GM19328 (cell line): ENCODE data around the gene AUTS2.

Source experiments
- ATAC-seq: cut with Tn5 transposase; IDR thresholded peaks from one replicate; pipeline ENCODE4 v1.9.1; 2021; ENCODE audit warnings: mild to moderate bottlenecking, moderate library complexity; ENCODE audit not compliant: unreplicated experiment

Gene AUTS2

DNA sequence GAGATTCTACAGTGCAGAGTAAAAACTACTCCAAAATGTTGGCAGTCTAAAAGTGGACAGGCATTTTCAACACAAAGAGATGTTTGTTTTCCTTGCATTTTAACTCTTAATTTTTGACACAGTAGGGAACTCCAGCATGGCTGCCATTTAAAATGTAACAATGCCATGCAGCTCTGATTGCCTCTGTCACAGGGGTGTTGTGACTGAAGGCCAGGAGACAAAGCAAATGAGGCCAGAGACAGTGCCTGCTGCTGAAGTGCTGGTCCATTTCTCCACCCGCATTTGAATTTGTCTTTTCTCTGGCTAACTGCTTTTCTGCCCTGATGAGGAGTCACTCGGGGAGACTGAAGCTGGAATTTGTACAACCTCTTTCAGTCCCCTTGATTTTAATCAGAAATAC lies 823.0 kb downstream of the AUTS2 start:
- no peak for ATAC-seq

DNA sequence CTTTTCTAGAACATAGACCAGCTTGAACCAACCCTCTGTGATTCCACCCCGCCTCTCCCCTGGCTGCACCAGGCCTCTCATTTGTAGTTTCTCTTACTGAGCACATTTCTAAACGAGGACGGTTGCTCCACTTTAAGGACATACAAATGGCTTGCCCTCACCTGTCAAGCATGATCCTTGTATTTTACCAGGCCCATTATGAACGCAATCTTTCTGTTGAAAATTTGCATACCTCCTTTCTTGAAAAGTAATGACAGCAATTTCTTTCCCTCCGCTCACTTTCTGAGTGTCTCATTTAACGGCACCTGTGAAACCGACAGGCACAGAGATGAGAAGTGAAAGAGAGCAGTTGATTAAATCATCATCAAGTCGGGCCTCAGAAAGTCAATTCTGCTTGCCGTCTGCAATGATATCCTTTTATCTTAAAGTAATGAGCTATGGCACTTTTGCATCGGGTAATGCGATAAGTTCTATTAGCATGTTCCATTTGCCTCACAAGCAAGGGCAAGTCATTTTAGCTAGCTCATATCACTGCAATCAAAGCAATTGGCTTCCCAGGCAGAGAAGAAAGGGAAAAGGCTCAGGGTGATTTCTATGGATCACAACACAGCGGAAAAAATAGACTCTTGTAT lies 828.1 kb downstream of the AUTS2 start:
- peak; percentile 55 for ATAC-seq

DNA sequence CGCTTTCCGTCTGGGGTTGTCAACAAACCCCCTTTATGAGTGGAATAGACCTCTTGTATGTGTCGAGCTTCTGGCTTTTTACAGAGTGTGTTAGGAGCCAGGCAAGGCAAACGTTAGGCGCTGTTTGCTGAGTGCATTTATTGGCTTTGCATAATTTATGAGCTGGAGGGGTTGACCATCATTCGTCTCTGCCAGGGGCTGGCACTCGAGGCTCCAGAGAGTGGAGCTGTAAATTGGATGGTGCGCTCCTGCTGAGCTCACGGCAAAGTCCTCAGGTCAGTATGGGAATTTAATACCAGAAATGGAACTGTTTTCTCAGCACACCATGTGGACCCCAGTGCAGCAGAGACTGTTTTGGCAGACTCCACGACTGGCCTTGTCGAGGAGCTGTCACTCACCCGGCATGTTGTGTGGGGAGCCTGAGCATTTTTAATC lies 834.3 kb downstream of the AUTS2 start:
- ATAC-seq = no peak

DNA sequence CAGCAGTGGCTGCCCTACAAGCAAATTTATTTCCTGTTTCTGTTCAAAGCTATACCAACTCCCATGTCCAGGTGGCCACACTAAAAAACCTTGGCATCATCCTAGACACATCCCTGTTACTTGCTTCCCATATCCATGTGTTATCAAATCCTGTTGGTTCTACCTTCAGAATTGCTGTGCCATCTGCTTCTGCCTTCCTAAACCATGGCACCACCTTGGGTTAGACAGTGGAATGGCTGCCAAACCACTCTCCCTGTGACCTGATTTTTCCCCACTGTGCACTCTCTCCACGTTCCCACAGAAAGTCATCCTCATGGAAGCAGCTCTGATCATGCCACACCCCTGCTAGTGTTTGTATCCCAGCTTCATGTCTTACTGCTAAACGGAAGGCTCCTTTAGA lies 836.1 kb downstream of the AUTS2 start:
- ATAC-seq = no peak

DNA sequence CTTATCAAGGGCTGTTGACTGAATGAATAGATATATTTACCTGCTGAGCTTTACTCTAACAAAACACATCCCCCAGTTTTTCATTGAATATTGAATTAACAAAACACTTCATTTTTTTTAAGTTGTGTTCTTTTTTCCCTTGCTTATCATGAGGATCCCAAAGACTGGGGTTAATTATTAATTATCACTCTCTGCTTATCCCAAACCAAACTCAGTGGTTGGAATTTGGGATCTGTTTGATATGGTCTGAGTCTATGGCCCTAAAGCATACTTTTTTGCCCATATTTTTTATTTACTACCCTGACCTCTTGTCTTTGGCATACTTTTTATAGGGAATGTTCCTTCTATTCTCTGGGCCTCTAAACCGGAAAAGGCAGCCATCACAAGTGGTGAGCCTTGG lies 836.5 kb downstream of the AUTS2 start:
- no peak for ATAC-seq

DNA sequence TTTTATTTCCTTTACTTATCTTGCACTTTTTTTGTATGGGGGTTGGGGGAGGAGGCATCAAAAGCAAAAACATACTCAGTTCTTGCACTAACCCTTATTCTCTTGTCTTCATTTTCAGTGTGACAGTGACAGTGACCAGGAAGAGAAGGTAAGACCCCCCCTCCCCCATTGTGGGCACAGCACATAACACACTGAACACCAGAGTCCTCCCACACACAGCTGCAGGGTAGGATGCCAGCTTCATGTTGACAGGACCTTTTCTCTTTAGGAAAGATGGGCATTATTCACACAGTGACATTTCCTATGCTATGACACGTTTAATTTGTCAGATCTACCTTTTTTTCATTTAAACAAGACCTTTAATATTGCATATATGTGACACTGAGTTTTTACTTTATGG lies 837.4 kb downstream of the AUTS2 start:
- no peak for ATAC-seq

DNA sequence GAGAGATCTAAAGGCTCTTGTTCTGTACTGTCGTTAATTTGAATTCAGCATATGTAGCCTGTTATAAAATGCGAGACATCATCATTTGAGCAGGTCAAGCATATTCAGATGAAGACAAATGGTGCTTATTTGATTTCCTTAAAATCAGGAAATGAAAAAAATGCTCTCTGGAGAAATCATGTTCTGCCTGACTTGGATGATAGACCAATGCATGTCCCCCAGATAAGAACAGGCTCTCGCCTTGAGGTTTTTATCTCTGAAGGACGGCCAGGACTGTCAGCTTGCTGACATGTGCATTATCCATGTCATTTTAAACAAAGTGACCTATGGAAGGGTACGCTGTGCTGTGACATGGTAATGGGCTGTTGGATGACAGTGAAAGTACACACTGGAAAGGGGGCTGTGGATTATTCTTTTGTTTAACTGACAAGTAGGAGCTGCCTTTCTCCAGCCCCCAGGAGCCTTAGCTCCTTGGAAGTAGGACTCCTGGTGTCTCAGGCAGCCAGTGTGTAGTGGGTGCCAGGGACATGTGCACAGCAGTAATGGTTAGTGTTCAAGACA lies 838.6 kb downstream of the AUTS2 start:
- no peak for ATAC-seq

DNA sequence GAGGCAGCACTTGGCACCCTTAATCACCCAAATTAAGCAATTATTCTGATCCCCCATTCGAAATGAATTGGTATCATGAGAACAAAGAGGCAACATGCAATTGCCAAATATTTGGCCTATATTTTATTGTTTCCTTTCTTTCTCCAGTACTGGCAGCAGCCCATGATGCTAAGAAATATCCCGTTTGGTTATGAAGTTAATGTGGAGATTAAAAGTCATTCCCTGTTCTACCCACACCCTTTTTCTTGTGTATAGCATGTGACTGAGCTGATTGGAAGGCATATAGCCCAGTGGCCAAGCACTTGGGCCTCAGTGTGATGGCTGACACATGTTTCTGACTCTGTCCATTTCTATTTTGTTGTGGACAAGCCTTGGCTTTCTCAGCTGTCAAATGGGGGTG lies 841.4 kb downstream of the AUTS2 start:
- no peak for ATAC-seq

DNA sequence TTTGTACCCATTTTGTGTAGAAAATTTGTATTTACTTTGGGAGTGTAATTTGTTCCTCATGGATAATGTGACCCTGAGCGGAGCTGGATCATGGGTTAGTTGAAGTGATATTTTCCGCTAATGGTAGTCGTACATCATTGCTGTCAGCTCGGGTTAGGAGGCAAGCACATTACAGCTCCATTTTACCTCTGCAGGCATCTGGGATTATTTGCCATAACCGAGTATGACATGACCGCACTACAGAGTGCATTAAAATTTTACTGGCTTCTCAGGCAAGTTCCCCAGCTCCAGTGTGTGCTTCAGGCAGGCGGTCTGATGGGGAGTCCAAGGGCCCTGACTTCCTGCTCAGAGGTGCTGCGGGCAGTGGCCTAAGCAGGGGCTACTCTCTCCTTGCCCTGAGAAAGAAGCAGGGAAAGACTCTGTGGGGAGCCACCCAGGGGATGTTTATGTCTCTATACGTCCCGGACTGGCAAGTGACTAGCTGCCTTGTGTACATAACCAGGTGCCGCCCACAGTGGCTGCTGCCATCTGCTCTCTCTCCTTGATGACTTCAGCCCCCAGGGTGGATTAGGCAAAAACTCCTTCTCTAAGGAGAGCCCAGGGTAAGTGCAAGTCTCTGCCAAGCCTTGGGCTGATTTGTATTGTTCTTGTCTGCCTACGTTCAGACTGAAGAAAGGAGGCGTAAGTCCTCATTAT lies 848.3 kb downstream of the AUTS2 start:
- no peak for ATAC-seq

DNA sequence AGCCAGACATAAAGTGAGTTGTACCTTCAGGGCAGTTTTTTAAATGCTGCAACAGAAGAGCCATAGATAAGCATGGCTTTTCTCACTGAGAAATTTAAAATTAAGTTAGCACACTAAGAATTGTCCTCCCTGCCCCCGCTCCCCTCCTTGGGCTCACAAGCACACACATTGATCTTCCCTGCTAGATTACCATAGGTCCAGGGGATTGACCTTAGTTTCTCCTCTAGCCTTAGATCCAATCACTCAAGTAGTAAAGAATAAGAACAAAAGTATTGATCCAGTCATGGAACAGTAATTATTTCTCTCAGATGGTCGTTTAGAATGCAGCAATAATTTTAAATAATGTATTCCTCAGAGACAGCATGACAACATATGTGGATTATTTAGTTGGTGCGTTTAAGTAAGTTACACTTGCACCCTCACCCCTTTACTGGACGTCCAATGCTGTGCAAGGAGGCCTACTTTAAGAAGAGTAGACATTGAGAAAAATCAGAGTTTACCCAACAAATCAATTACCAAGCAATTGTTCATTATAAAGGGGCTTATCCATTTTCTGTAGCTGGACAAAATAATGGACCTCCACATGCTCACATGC lies 850.1 kb downstream of the AUTS2 start:
- ATAC-seq = no peak

DNA sequence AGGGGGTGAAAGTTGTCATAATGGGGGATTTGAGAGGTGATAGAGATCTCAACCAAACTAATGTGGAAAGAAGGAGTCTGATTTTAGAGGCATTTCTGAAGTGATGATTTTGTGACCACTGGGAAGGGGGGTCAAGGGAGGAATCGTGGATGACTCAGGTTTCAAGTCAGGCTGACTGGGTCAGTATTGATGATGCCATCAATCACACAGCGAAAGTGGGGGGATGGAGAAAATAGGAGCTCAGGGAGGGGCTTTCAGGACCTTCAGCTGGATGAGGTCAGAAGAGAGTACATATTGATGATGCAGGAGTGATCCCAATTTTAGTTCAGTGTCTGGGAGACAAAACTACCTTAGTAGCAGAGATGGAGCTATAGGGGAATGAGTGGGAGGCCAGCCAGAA lies 852.5 kb downstream of the AUTS2 start:
- ATAC-seq = no peak

DNA sequence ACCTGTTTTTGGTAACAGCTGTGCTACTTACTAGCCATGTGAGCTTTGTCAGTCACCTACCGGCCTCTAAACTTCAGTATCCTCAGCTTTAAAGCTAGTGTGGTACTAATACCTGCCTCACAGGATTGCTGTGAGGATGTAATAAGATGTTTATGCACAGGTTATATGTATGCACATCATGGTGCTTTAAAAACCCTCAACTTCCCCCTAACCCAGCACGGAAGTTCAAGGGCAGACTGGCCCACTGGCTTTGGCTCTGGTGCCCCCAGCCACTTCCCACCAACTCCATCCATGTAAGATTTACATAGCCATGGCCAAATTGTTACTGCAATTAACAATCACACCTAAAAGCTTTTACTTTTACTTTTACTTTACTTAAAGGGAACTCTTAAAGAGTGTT lies 857.6 kb downstream of the AUTS2 start:
- no peak for ATAC-seq

DNA sequence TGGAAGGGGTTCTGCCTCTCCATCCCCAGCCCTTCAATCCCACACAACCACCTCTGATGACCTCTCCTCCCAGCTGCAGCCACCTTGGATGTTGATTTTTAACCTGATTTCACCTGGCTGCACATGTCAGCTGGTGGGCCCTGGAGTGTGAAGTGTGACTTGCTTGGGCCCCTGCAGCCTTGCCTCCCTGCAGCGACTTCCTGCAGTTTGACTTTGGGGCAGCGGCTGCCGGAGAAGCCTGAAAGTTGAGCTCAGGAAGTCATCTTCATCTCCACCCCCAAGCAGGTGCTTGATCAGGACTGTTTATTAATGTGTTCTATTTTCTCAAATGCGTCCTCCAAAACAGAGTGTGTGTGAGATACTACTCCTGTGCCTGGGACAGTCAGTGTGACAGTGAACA lies 858.4 kb downstream of the AUTS2 start:
- ATAC-seq = no peak

DNA sequence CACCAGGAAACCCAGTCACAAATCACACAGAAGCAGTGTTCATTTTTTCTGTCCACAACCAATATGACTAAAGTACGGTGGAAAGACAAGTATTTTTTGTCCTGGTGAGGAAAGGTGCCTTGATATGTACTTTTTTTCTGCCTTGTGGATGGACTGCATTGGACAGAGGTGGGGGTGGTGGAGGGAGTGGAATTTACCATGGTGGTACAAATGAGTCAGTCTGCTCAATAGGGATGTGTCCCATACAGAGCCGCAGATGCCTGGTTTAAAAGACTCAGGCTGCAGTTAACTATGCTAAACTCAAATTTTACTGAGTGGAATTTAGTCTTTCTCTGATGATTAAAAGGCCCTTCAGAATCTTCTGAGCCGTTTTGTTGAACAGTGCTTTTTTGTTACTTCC lies 859.2 kb downstream of the AUTS2 start:
- ATAC-seq = no peak

DNA sequence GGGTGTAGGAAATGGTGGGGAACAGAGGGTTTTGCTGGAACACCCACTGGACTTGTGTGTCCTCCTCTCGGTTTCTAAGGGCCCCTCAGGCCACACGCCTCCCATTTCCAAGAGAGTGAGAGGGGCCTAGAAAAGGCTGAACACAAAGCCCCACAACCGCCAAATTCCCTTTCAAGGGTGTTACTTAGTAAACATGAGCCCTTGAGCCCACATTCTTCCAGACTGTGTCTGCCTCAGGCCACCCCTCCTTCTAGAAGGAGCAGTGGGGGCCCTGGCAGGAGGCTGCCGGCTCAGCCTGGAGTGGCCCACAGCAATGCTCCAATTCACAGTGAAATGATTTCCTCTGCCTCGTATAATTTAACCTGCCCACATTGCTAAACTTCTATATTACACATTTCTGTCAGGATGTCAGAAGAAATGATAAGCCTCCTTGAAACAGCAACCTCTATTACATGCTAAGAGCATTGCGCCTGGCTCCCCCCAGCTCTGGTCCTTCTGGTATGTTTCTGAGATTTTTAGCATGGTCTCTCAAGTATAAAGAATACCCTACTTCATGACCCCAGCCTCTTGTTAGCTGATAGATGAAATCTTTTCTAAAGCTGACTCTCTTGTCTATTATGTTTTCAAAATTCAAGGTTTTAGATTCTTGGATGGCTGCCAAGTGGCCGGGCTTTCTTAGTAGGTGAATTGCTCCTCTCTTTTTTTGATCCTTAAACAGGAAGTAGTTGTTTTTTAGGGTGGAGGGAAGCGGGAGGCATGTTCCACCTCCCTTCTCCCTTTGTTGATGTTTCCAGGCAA lies 859.8 kb downstream of the AUTS2 start:
- ATAC-seq = no peak

DNA sequence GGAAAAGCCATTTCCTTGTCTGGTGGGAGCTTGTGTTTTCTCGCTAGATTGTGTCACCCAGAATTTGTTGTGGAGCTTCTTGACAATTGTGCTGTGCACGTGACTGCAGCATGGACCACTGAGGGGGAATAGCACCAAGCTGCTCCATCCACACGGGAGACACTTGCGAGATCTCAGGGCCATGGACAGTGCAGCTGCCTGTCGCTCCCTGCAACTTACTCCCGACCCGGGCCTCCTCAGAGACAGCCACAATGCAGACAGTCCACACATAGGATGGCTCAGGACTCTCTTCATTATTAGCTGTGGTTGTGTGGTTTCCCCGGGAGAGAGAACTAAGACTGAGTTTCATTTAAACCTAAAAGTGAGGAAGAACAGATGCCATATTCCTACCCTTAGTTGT lies 860.5 kb downstream of the AUTS2 start:
- ATAC-seq = no peak

DNA sequence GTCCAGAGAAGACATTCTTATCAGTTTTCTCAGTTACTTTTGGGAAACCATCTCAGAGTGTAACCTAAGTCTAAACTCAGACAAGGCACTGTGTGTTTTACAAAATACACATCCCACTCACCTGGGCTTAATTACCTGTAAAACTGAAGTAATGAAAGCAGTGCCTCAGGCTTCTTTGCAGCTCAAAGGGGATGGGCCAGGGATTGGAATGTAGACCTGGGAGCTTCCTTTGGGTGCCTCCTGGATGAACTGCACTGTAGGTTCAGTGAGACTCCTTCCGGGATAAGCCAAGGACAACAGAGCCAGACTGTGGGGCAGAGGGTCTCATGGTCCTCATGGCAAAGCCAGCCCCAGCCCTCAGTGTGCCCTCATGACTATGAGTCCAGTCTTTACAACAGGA lies 861.3 kb downstream of the AUTS2 start:
- no peak for ATAC-seq

DNA sequence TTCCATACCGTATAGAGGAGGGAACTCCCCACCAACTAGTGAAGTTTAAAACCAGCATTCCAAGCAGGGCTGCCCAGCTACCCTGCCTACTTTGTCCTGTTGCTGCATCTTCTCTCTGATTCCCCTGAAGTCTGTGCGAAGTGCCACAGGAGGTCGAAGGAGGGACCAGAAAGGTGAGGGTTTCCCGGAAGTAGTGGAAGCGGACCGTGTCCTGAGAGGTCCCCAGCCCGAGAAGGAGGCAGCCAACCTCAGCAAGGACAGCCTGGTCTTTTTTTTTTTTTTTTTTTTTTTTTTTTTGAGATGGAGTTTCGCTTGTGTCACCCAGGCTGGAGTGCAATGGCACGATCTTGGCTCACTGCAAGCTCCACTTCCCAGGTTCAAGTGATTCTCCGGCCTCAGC lies 861.8 kb downstream of the AUTS2 start:
- no peak for ATAC-seq

DNA sequence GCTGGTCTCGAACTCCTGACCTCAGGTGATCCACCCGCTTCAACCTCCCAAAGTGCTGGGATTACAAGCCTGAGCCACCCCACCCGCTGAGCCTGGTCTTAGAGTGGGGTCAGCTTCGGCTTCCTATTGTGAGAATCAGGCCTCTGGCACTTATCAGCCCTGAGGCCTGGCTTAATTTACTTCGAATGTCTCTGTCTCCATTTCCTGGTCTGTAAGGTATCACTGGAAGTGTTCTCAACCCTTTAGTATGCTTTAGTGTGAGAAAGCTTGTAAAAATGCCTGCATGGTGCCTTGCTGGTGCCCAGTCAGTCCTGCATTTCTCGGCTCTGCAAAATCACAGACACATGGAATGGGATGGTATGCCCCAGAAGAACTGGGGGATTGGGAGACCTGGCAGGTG lies 862.3 kb downstream of the AUTS2 start:
- no peak for ATAC-seq

DNA sequence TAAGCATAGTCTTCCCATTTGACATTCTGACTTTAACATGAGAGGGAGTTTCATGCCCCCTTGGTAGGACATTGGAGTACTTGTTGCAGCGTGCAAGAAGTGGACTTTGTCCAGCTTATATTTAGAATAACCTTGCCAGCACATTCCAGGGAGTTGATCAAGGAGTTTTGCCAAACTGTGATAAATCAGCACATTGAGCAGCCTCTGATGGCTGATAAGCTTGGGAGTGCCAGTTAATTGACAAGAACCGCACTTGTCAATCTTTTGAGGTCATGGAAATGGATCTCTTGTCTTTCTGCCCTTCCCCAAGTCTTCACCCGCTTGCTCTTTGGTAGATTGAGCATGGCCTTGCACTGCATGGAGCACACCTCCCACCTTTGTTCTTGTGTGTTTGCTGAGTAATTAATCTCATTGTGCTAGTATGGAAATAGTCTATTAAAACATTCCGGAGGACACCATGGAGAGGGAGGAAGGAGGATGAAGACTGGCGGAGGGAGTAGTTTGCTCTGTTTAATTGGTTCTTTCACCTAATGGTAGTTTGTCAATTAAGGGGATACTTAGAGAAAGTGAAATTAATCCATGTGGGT lies 865.2 kb downstream of the AUTS2 start:
- ATAC-seq = no peak

DNA sequence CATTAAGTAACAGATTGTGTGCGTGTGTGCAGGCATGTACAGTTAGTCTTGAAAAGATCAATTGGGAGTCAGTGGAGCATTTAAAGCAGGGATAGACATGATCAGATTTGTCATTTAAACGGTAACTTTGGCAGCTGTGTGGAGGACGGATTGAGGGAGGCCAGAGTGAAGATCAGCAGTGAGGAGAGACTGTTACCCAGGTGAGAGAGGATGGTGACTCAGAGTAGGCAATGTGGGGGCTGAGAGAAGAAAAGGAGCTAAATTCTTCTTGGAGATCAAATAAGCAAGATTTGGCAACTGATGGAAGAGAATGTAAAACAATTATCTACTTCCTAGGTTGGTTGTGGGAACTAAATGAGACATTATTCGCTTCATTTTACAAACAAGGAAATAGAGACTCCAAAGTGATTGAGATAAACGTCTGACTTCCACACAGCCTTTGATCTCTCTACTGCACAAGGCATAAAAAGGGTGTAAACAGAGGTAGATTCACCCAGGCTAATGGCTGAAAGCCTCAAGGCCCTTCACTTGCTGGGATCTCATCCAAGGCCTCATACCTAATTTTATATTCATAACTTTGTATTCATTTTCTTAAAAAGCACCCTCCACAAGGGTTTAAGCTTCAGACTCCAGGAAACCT lies 868.6 kb downstream of the AUTS2 start:
- ATAC-seq = no peak
